Liver (tissue), 9 donors: ENCODE data around the gene ALPK3. TPM values are rescaled to one million over a fixed set of nuclear protein-coding genes. Genes with fewer than 3 reads are reported as not detected.

Experiments used
- DNase-seq: peaks from one replicate; pipeline ENCODE4 v3.0.0-alpha.2; 2017; ENCODE audit warnings: low spot score
- H3K27ac ChIP-seq, 2 donors: one replicate each; pipeline ENCODE4 v1.7.0; 2013; ENCODE audit warnings: inconsistent platforms in 2 of 2, low read length in 2 of 2, control low read depth in 1 of 2, low read depth in 1 of 2, mild to moderate bottlenecking in 1 of 2
- H3K27me3 ChIP-seq, 4 donors: one replicate each; pipeline versions ENCODE4 v1.6.1 to v1.7.0; 2013; ENCODE audit warnings: low read length in 3 of 4, inconsistent platforms in 1 of 4, mild to moderate bottlenecking in 1 of 4, moderate library complexity in 1 of 4; ENCODE audit not compliant: control insufficient read depth in 4 of 4, insufficient read depth in 4 of 4
- H3K36me3 ChIP-seq, 4 donors: one replicate each; pipeline versions ENCODE4 v1.6.1 to v1.7.0; 2013; ENCODE audit warnings: low read length in 3 of 4, mild to moderate bottlenecking in 3 of 4, low read depth in 1 of 4, moderate library complexity in 1 of 4; ENCODE audit not compliant: control insufficient read depth in 4 of 4, insufficient read depth in 3 of 4
- H3K4me1 ChIP-seq, 4 donors: one replicate each; pipeline versions ENCODE4 v1.6.1 to v1.7.0; 2013; ENCODE audit warnings: low read length in 3 of 4, mild to moderate bottlenecking in 3 of 4, moderate library complexity in 1 of 4; ENCODE audit not compliant: control insufficient read depth in 4 of 4, insufficient read depth in 4 of 4
- H3K4me3 ChIP-seq, 3 donors: one replicate each; pipeline versions ENCODE4 v1.6.1 to v1.7.0; 2013; ENCODE audit warnings: low read length in 3 of 3, control low read depth in 1 of 3, low read depth in 1 of 3, mild to moderate bottlenecking in 1 of 3
- H3K9ac ChIP-seq, 2 donors: one replicate each; pipeline ENCODE4 v1.7.0; 2013; ENCODE audit warnings: low read length in 2 of 2, mild to moderate bottlenecking in 2 of 2, moderate library complexity in 2 of 2, control low read depth in 1 of 2, low read depth in 1 of 2
- H3K9me3 ChIP-seq, 4 donors: one replicate each; pipeline versions ENCODE4 v1.6.1 to v1.7.0; 2013; ENCODE audit warnings: low read length in 3 of 4; ENCODE audit not compliant: control insufficient read depth in 4 of 4
- ATF3 ChIP-seq: IDR thresholded peaks from 2 replicates; pipeline ENCODE4 v1.6.1; 2016; ENCODE audit warnings: antibody characterized with exemption
- EGR1 ChIP-seq, 2 donors: IDR thresholded peaks; 2 replicates each; pipeline ENCODE4 v1.6.1; 2016 to 2018; ENCODE audit warnings: antibody characterized with exemption in 2 of 2, low read depth in 2 of 2
- FOXA1 ChIP-seq: IDR thresholded peaks from 2 replicates; pipeline ENCODE4 v1.6.1; 2016; ENCODE audit warnings: antibody characterized with exemption
- FOXA2 ChIP-seq: IDR thresholded peaks from 2 replicates; pipeline ENCODE4 v1.6.1; 2016; ENCODE audit warnings: antibody characterized with exemption
- GABPA ChIP-seq, 2 donors: IDR thresholded peaks in 1 of 2; conservative IDR thresholded peaks in 1 of 2; 2 replicates each; pipeline ENCODE4 v1.6.1; 2016; ENCODE audit warnings: antibody characterized with exemption in 2 of 2, mild to moderate bottlenecking in 1 of 2, moderate library complexity in 1 of 2
- HNF4A ChIP-seq, 2 donors: conservative IDR thresholded peaks; 2 replicates each; pipeline ENCODE4 v1.6.1; 2016; ENCODE audit warnings: antibody characterized with exemption in 2 of 2, mild to moderate bottlenecking in 2 of 2
- HNF4G ChIP-seq: IDR thresholded peaks from 2 replicates; pipeline ENCODE4 v1.6.1; 2016; ENCODE audit warnings: antibody characterized with exemption
- JUND ChIP-seq, 2 donors: IDR thresholded peaks; 2 replicates each; pipeline ENCODE4 v1.6.1; 2016; ENCODE audit warnings: antibody characterized with exemption in 2 of 2
- MAX ChIP-seq: IDR thresholded peaks from 2 replicates; pipeline ENCODE4 v1.6.1; 2016; ENCODE audit warnings: antibody characterized with exemption
- NR2F2 ChIP-seq: IDR thresholded peaks from 2 replicates; pipeline ENCODE4 v1.6.1; 2016; ENCODE audit warnings: antibody characterized with exemption
- RAD21 ChIP-seq, 2 donors: IDR thresholded peaks; 2 replicates each; pipeline ENCODE4 v1.6.1; 2016; ENCODE audit warnings: antibody characterized with exemption in 2 of 2, mild to moderate bottlenecking in 2 of 2
- RXRA ChIP-seq, 2 donors: IDR thresholded peaks; 2 replicates each; pipeline ENCODE4 v1.6.1; 2017 to 2018; ENCODE audit warnings: antibody characterized with exemption in 2 of 2, mild to moderate bottlenecking in 1 of 2
- SP1 ChIP-seq: IDR thresholded peaks from 2 replicates; pipeline ENCODE4 v1.6.1; 2018; ENCODE audit warnings: antibody characterized with exemption, mild to moderate bottlenecking
- TAF1 ChIP-seq: conservative IDR thresholded peaks from 2 replicates; pipeline ENCODE4 v1.6.1; 2016; ENCODE audit warnings: antibody characterized with exemption, mild to moderate bottlenecking
- YY1 ChIP-seq: IDR thresholded peaks from 2 replicates; pipeline ENCODE4 v1.6.1; 2016; ENCODE audit warnings: antibody characterized with exemption, mild to moderate bottlenecking
- WGBS: extraction: QIAGEN DNeasy Blood & Tissue Kit; methylation state at CpG from one replicate; pipeline ENCODE4 v1.1.7; 2013; 5-methylcytosine and 5-hydroxymethylcytosine counted together
- polyA plus RNA-seq, 2 donors: library from polyadenylated mRNA; stranded (reverse) in 1 of 2; unstranded in 1 of 2; fragments of 200-250 nt in 1 of 2; fragments of >200 nt in 1 of 2; fragmentation: Nextera tagmentation in 1 of 2; extraction: Ambion mirVana in 1 of 2; gene quantifications; one replicate each; pipeline versions ENCODE4 v1.2.1 to v1.2.3, GENCODE V29; 2013 to 2015
- total RNA-seq, 2 donors: library from RNA; depleted of rRNA; stranded (reverse); fragments of >200 nt; gene quantifications; one replicate each; pipeline ENCODE4 v1.2.3, GENCODE V29; 2014
- TF ChIP-seq, protein P1 (sequence below): IDR thresholded peaks from 2 replicates; pipeline ENCODE4 v1.6.1; 2016; ENCODE audit warnings: antibody characterized with exemption, mild to moderate bottlenecking
- TF ChIP-seq, protein P2 (sequence below): IDR thresholded peaks from 2 replicates; pipeline ENCODE4 v1.6.1; 2016; ENCODE audit warnings: antibody characterized with exemption
- TF ChIP-seq, protein P3 (sequence below): fragments of 150-350 bp; IDR thresholded peaks from 2 replicates; pipeline ENCODE4 v1.5.1; 2017; ENCODE audit warnings: improper control_type of control experiment, low read depth, low read length; ENCODE audit not compliant: missing input control
- donor health status: healthy.
- donor health status: healthy.
- donor health status: healthy.
- donor health status: healthy.
- donor health status: healthy.

ALPK3 gene
- total and polyA plus RNA-seq, 4 donors = 0.96 to 10.0 (median 2.8) TPM

- no peak for TF ChIP-seq FOXA2
- no peak for TF ChIP-seq MAX
- TF ChIP-seq HNF4A (conservative IDR thresholded peaks at IDR 0.05) = no peak
These were observed 42.5 kb downstream of the ALPK3 start (continued) for GRCh38 chr15:84859651-84860050.

DNA sequence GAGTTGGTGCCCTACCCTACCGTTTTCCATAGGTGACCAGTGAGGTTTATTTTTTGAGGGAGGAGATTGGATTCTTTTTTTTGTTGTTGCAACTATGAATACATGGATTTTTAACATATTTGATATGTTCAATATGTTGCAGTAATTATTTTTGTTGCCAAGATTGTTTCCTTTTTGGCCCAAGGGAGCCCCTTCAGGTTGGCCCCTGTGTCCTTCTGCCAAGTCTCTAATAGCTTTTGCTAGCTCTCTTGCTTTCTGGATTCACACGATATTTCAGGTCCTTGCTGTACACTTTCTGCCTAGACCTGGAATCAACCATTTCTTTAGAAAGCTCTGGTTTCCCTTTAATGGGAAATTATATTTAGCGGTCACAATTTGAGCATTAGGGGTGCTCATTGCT, 44.6 kb downstream of the ALPK3 start:
- DNase-seq = no peak
- Histone ChIP-seq H3K27me3 (no peaks in the 10 kb centered on the region), H3K36me3 (no peaks in the 10 kb centered on the region), H3K9me3 (no peaks in the 10 kb centered on the region), H3K4me3 (no peak overlapping the region), H3K27ac (no peak overlapping the region), H3K9ac (no peak overlapping the region), H3K4me1 (peaks cover 0 to 6% (median 0%) of the 10 kb centered on the region in 4 donors)
- 94% methylated on average over 3 of the region's 3 CpGs for WGBS
- TF ChIP-seq ATF3 = no peak
- TF ChIP-seq TAF1 = no peak
- TF ChIP-seq, protein P1, sequence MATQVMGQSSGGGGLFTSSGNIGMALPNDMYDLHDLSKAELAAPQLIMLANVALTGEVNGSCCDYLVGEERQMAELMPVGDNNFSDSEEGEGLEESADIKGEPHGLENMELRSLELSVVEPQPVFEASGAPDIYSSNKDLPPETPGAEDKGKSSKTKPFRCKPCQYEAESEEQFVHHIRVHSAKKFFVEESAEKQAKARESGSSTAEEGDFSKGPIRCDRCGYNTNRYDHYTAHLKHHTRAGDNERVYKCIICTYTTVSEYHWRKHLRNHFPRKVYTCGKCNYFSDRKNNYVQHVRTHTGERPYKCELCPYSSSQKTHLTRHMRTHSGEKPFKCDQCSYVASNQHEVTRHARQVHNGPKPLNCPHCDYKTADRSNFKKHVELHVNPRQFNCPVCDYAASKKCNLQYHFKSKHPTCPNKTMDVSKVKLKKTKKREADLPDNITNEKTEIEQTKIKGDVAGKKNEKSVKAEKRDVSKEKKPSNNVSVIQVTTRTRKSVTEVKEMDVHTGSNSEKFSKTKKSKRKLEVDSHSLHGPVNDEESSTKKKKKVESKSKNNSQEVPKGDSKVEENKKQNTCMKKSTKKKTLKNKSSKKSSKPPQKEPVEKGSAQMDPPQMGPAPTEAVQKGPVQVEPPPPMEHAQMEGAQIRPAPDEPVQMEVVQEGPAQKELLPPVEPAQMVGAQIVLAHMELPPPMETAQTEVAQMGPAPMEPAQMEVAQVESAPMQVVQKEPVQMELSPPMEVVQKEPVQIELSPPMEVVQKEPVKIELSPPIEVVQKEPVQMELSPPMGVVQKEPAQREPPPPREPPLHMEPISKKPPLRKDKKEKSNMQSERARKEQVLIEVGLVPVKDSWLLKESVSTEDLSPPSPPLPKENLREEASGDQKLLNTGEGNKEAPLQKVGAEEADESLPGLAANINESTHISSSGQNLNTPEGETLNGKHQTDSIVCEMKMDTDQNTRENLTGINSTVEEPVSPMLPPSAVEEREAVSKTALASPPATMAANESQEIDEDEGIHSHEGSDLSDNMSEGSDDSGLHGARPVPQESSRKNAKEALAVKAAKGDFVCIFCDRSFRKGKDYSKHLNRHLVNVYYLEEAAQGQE = no peak
- TF ChIP-seq HNF4G = no peak
- TF ChIP-seq HNF4A (conservative IDR thresholded peaks at IDR 0.05) = no peak
- no peak for TF ChIP-seq MAX
- TF ChIP-seq YY1 = no peak
- no peak for TF ChIP-seq EGR1 (IDR thresholded peaks at IDR 0.05; ENCODE audit: low read depth in 2 of 2)
- TF ChIP-seq, protein P2, sequence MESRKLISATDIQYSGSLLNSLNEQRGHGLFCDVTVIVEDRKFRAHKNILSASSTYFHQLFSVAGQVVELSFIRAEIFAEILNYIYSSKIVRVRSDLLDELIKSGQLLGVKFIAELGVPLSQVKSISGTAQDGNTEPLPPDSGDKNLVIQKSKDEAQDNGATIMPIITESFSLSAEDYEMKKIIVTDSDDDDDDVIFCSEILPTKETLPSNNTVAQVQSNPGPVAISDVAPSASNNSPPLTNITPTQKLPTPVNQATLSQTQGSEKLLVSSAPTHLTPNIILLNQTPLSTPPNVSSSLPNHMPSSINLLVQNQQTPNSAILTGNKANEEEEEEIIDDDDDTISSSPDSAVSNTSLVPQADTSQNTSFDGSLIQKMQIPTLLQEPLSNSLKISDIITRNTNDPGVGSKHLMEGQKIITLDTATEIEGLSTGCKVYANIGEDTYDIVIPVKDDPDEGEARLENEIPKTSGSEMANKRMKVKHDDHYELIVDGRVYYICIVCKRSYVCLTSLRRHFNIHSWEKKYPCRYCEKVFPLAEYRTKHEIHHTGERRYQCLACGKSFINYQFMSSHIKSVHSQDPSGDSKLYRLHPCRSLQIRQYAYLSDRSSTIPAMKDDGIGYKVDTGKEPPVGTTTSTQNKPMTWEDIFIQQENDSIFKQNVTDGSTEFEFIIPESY = no peak
- no peak for TF ChIP-seq NR2F2
- TF ChIP-seq GABPA (IDR thresholded peaks at IDR 0.05 in 1 of 2, conservative IDR thresholded peaks at IDR 0.05 in 1 of 2) = no peak
- no peak for TF ChIP-seq FOXA2
- no peak for TF ChIP-seq SP1
- no peak for TF ChIP-seq RAD21 (IDR thresholded peaks at IDR 0.05)
- TF ChIP-seq, protein P3, sequence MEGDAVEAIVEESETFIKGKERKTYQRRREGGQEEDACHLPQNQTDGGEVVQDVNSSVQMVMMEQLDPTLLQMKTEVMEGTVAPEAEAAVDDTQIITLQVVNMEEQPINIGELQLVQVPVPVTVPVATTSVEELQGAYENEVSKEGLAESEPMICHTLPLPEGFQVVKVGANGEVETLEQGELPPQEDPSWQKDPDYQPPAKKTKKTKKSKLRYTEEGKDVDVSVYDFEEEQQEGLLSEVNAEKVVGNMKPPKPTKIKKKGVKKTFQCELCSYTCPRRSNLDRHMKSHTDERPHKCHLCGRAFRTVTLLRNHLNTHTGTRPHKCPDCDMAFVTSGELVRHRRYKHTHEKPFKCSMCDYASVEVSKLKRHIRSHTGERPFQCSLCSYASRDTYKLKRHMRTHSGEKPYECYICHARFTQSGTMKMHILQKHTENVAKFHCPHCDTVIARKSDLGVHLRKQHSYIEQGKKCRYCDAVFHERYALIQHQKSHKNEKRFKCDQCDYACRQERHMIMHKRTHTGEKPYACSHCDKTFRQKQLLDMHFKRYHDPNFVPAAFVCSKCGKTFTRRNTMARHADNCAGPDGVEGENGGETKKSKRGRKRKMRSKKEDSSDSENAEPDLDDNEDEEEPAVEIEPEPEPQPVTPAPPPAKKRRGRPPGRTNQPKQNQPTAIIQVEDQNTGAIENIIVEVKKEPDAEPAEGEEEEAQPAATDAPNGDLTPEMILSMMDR = no peak
- TF ChIP-seq FOXA1 = no peak
- no peak for TF ChIP-seq JUND (IDR thresholded peaks at IDR 0.05)
- TF ChIP-seq RXRA (IDR thresholded peaks at IDR 0.05) = no peak
